ENCODE measurements around the gene HOGA1.

HOGA1 gene

GRCh38 chr10:97563337-97563736 lies 20.9 kb upstream of the HOGA1 start:
- TF ChIP-seq CTCF (conservative IDR thresholded peaks at IDR 0.05; ENCODE audit: control insufficient read depth, insufficient read depth, low read depth, low read length), result no peak
- H3K4me3 ChIP-seq (ENCODE audit: control insufficient read depth, low read depth, low read length), result no peak overlapping the region
- DNase-seq (ENCODE audit: low read depth), result no peak

DNA sequence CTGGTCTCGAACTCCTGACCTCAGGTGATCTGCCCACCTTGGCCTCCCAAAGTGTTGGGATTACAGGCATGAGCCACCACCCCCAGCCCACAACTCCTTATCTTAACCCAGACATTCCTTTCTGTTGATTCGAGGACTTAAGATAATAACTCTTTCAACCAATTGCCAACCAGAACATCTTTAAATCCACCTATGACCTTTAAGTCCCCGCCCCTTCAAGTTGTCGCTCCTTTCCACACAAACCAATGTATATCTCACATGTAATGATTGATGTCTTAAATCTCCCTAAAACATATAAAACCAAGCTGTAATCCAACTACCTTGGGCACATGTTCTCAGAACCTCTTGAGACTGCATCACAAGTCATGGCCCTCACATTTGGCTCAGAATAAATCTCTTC lies 19.4 kb upstream of the HOGA1 start:
- DNase-seq (ENCODE audit: low read depth), result no peak
- no peak overlapping the region for H3K4me3 ChIP-seq (ENCODE audit: control insufficient read depth, low read depth, low read length)
- TF ChIP-seq CTCF (conservative IDR thresholded peaks at IDR 0.05; ENCODE audit: control insufficient read depth, insufficient read depth, low read depth, low read length), result no peak

DNA sequence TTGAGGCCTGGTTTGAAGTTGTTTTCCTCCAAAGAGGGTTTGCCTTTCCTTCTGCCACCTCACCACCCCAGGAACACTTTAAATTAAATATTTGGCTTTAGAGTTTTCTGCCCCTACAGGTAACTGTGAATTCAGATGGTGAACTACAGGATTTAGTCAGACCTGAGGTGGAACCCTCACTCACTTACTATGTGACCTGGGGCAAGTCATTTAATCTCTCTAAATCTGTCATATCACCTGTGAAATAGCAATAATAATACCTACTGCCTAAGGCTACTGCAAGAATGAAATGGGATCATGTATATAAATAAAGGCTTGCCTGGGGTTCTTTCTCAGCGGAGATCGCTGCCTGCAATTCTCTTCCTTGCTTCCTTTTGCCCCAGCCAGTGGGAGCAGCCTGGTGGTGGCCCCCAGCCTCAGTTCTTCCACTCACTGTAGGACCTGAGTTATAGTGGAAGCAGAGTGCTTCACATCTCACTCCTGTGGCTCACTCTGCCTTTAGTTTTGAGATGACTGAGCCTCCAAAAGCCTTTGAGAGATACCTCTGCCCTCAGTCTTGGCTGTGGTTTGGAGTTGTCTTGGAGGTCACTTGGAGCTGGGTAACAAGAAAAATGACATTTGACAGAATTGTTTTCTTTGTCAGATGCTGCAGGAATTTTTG lies 17.7 kb upstream of the HOGA1 start:
- H3K4me3 ChIP-seq (ENCODE audit: control insufficient read depth, low read depth, low read length), result no peak overlapping the region
- no peak for DNase-seq (ENCODE audit: low read depth)
- no peak for TF ChIP-seq CTCF (conservative IDR thresholded peaks at IDR 0.05; ENCODE audit: control insufficient read depth, insufficient read depth, low read depth, low read length)

GRCh38 chr10:97567891-97568290 lies 16.3 kb upstream of the HOGA1 start:
- no peak for DNase-seq (ENCODE audit: low read depth)
- H3K4me3 ChIP-seq (ENCODE audit: control insufficient read depth, low read depth, low read length), result no peak overlapping the region
- TF ChIP-seq CTCF (conservative IDR thresholded peaks at IDR 0.05; ENCODE audit: control insufficient read depth, insufficient read depth, low read depth, low read length), result no peak

- no peak for TF ChIP-seq CTCF (conservative IDR thresholded peaks at IDR 0.05; ENCODE audit: control insufficient read depth, insufficient read depth, low read depth, low read length)
- DNase-seq (ENCODE audit: low read depth), result no peak
- H3K4me3 ChIP-seq (ENCODE audit: control insufficient read depth, low read depth, low read length), result no peak overlapping the region
These were observed 13.9 kb upstream of the HOGA1 start for GRCh38 chr10:97570146-97570788.

DNA sequence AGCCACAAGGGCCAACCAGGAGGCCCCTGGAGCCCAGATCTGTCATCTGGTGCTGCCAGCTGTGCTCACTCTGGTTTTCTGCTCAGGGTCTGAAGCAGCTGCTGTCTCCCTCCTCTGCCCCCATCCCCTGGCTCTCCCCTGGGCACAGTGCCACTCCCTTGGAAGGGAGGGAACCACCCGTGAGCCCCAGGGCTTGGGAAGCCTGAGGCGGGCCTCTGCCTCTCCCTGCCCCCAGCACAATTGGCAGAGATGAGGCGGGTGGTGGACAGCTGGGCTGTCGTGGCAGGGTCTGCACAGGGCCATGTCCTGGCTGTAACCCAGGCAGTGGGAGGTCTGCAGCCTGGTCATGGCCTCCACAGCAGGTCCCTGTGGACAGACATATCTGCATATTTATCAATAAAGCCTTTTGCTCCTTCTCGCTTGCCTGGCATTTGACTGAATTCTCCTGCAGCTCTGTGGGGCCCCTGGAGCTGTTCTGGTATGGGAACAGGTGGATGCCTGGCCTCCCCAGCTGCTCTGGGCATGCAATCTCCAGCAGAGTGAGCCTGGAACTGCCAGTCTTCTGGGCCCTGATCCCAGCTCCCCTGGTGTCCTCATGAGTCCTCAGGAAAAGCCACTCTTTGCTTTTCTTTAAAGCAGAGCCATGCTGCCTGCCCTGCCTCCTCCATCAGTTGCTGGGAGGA lies 13.3 kb upstream of the HOGA1 start:
- no peak for TF ChIP-seq CTCF (conservative IDR thresholded peaks at IDR 0.05; ENCODE audit: control insufficient read depth, insufficient read depth, low read depth, low read length)
- H3K4me3 ChIP-seq (ENCODE audit: control insufficient read depth, low read depth, low read length), result no peak overlapping the region
- DNase-seq (ENCODE audit: low read depth), result no peak
